LNCaP clone FGC (cell line): ENCODE data around the gene DOCK3.
A peak's percentile ranks its signal among the peaks of the same experiment; 100 is the strongest.
"Not testable (repeated sequence)": the region's sequence is repeated elsewhere in the genome, so short reads cannot be mapped to it uniquely, and the experiment has no call there.

Experiments
- DNase-seq: peaks from one replicate; pipeline ENCODE4 v3.0.0-alpha.2; 2011; ENCODE audit warnings: low read depth
- H3K4me3 ChIP-seq: 2 replicates; pipeline ENCODE4 v1.5.1; 2011; ENCODE audit warnings: mild to moderate bottlenecking, low read depth, low read length, control low read depth
- CTCF ChIP-seq: IDR thresholded peaks from 2 replicates; pipeline ENCODE4 v1.5.1; 2012; ENCODE audit warnings: mild to moderate bottlenecking; ENCODE audit not compliant: control insufficient read depth, insufficient read depth; ENCODE audit errors: extremely low read depth

The DOCK3 gene

GRCh38 chr3:51257870-51258269, 583.1 kb downstream of the DOCK3 start:
- no peak for TF ChIP-seq CTCF
- DNase-seq: no peak
- no peak overlapping the region for H3K4me3 ChIP-seq

- not testable (repeated sequence) for DNase-seq, H3K4me3 ChIP-seq
These were observed 589.4 kb downstream of the DOCK3 start for GRCh38 chr3:51264166-51264565.

DNA sequence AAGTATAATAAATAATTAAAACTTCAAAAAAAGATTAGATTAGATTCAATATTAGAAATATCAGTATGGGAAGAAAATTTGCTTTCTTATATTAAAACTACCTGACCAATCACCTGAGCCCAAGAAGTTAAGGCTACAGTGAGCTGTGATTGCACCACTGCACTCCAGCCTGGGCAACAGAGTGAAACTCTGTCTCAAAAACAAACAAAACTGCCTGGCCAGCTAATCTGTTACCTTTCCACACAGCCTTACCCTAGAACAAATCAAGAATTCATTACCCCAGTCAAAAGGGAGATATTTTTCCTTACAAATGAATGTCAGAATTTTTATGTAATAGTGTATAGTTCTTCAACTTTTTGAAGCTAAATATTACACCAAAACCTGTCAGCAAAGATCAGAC, 593.4 kb downstream of the DOCK3 start:
- DNase-seq: no peak
- TF ChIP-seq CTCF: no peak
- H3K4me3 ChIP-seq: no peak overlapping the region

DNA sequence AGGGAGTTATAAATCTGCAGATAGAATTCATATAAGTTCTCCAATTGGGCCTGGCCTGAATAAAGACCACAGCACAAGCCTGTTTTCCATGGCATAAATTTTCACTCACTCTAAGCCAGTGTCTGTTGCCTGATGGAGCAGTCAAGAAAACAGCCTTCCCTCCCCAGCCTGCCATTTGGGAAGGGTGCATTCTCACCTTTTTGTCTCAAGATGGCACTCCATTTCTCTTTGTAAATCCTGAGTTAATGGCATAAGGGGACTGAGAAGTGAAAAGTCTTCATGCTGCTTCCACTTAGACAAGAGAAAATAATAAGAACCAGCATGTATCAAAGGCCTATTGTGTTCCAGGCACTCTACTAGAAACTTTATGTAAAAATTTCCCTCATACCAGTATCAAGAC, 594.7 kb downstream of the DOCK3 start:
- peak; percentile 35 for TF ChIP-seq CTCF
- H3K4me3 ChIP-seq: no peak overlapping the region
- no peak for DNase-seq

- no peak for DNase-seq
- no peak overlapping the region for H3K4me3 ChIP-seq
- no peak for TF ChIP-seq CTCF
These were observed 595.8 kb downstream of the DOCK3 start for GRCh38 chr3:51270559-51270958.

DNA sequence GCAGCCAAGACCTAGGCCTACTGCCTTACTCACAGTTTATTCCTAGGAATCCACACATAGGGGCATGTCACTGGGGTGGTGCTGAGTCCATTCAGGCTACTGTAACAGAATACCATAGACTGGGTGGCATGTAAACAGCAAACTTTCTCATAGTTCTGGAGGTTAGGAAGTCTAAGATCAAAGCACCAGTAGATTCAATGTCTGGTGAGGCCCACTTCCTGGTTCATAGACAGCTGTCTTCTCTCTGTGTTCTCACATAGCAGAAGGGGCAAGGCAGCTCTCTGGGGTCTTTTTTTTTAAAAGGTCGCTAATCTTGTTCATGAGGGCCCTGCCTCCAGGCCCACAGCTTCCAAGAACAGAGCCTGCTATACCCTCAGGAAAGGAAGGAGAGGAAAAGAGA, 596.4 kb downstream of the DOCK3 start:
- no peak overlapping the region for H3K4me3 ChIP-seq
- no peak for DNase-seq
- TF ChIP-seq CTCF: no peak

DNA sequence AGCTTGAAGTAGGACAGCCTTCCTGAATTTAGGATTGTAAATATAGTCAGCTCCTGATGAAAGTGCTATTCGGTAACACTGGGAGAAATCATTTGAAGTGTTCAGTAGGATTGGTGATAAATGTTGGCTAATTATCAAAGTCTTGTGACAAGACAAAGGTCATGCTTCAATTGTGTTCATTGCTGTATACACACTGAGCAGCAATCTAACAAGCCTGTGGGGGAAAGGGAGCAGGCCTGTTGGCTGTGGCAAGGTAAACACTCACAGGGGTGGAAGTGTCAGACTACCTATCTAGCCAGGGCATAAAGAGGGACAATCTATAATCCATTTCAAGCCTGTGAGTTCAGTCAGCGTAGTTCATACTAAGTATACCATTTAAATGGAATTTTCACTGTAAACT, 599.3 kb downstream of the DOCK3 start:
- no peak for DNase-seq
- TF ChIP-seq CTCF: no peak
- H3K4me3 ChIP-seq: no peak overlapping the region

GRCh38 chr3:51275111-51275805, 600.5 kb downstream of the DOCK3 start:
- H3K4me3 ChIP-seq: no peak overlapping the region

More at GRCh38 chr3:51275111-51275805, 600.5 kb downstream of the DOCK3 start:
- DNase-seq: no peak
- TF ChIP-seq CTCF: no peak
